GM12891 (cell line): ENCODE data around the gene SLC6A11.

ENCODE experiments used
- PAX5 ChIP-seq: IDR thresholded peaks from 2 replicates; pipeline ENCODE4 v1.6.1; 2011; ENCODE audit warnings: low read length, moderate library complexity, mild to moderate bottlenecking; ENCODE audit not compliant: insufficient read depth, severe bottlenecking
- POLR2A ChIP-seq: IDR thresholded peaks from 2 replicates; pipeline ENCODE4 v1.6.1; 2011; ENCODE audit warnings: low read depth, low read length, control low read depth
- POLR2AphosphoS5 ChIP-seq: IDR thresholded peaks from 2 replicates; pipeline ENCODE4 v1.6.1; 2011; ENCODE audit warnings: low read depth, low read length, control low read depth
- SPI1 ChIP-seq: IDR thresholded peaks from 2 replicates; pipeline ENCODE4 v1.6.1; 2011; ENCODE audit warnings: low read depth, low read length, control low read depth
- TAF1 ChIP-seq: IDR thresholded peaks from 2 replicates; pipeline ENCODE4 v1.6.1; 2011; ENCODE audit warnings: low read depth, low read length, control low read depth

- TF ChIP-seq TAF1, result no peak
- no peak for TF ChIP-seq POLR2A
- TF ChIP-seq POLR2AphosphoS5, result no peak
- no peak for TF ChIP-seq PAX5
- no peak for TF ChIP-seq SPI1
Observed at GRCh38 chr3:10929978-10930665, 114.1 kb downstream of the SLC6A11 start.
